Endothelial cell of umbilical vein (primary cell): ENCODE results near the gene KRTAP3-3. TPM values are rescaled to one million over a fixed set of nuclear protein-coding genes. Genes with fewer than 3 reads are reported as not detected.

ENCODE experiments used
- BruUV-seq: library from RNA; stranded (reverse); fragments of 400-500 nt; replicated peaks from 2 replicates; lab custom pipeline; 2021; lab: Mats Ljungman, UMichigan
- CTCF ChIA-PET: fragments of 300-600, 350-600 bp; sonication (Branson Sonifier 250); formaldehyde crosslinking; loops from one replicate; lab custom pipeline; 2021; ENCODE audit warnings: antibody characterized with exemption, inconsistent platforms; lab: Charles Lee
- POLR2A ChIA-PET: fragments of 300-600, 350-600 bp; sonication (Branson Sonifier 250); formaldehyde crosslinking; loops from one replicate; lab custom pipeline; 2021; ENCODE audit warnings: antibody characterized with exemption, inconsistent platforms; lab: Charles Lee
- DNase-seq: peaks from one replicate; pipeline ENCODE4 v3.0.0-alpha.2; 2011; ENCODE audit warnings: low read depth, low spot score
- FAIRE-seq: peaks from 2 replicates; lab custom pipeline; 2011; peaks lifted over from hg19 to GRCh38; lab: Jason Lieb, UNC
- H2AFZ ChIP-seq: 2 replicates; pipeline ENCODE4 v1.6.0; 2012; ENCODE audit warnings: low read depth, low read length, control low read depth, inconsistent platforms
- H3K27ac ChIP-seq: 2 replicates; pipeline ENCODE4 v1.5.1; 2011; ENCODE audit warnings: low read depth, mild to moderate bottlenecking, control low read depth, low read length, moderate library complexity; ENCODE audit not compliant: insufficient read depth
- H3K27me3 ChIP-seq, 2 experiments: 2 replicates each; pipeline versions ENCODE4 v1.6.0 to v1.6.1; 2011; ENCODE audit warnings: low read length in 2 of 2, mixed read lengths in 1 of 2; ENCODE audit not compliant: control insufficient read depth in 2 of 2, insufficient read depth in 2 of 2
- H3K36me3 ChIP-seq, 2 experiments: 2 replicates in 1 of 2; 3 replicates in 1 of 2; pipeline ENCODE4 v1.5.1; 2011; ENCODE audit warnings: low read length in 2 of 2, mild to moderate bottlenecking in 1 of 2, moderate library complexity in 1 of 2; ENCODE audit not compliant: control insufficient read depth in 2 of 2, insufficient read depth in 2 of 2; ENCODE audit errors: extremely low read depth in 1 of 2
- H3K4me1 ChIP-seq: 3 replicates; pipeline ENCODE4 v1.5.1; 2011; ENCODE audit warnings: mild to moderate bottlenecking, low read length; ENCODE audit not compliant: control insufficient read depth, insufficient read depth; ENCODE audit errors: extremely low read depth
- H3K4me2 ChIP-seq: 2 replicates; pipeline ENCODE4 v1.6.1; 2011; ENCODE audit warnings: low read length, control low read depth, mixed read lengths; ENCODE audit not compliant: insufficient read depth
- H3K4me3 ChIP-seq, 3 experiments: fragments of 200-600 bp in 1 of 3; sonication (generic), shearing (Covaris generic) in 1 of 3; replicated peaks in 1 of 3; 2 replicates each; pipeline ENCODE4 v1.5.1; 2011 to 2016; ENCODE audit warnings: control low read depth in 3 of 3, low read length in 3 of 3, mild to moderate bottlenecking in 2 of 3, inconsistent platforms in 1 of 3, low read depth in 1 of 3, moderate library complexity in 1 of 3; ENCODE audit not compliant: insufficient read depth in 1 of 3
- H3K79me2 ChIP-seq: 2 replicates; pipeline ENCODE4 v1.6.0; 2012; ENCODE audit warnings: low read length, inconsistent platforms; ENCODE audit not compliant: control insufficient read depth, insufficient read depth
- H3K9ac ChIP-seq: replicated peaks from 2 replicates; pipeline ENCODE3; 2011; ENCODE audit warnings: low read length, control low read depth; ENCODE audit not compliant: insufficient read depth; ENCODE audit errors: extremely low read depth
- H3K9me1 ChIP-seq: replicated peaks from 3 replicates; pipeline ENCODE4 v1.6.0; 2011; ENCODE audit warnings: mild to moderate bottlenecking, low read length; ENCODE audit not compliant: control insufficient read depth, insufficient read depth; ENCODE audit errors: extremely low read depth
- H3K9me3 ChIP-seq: replicated peaks from 2 replicates; pipeline ENCODE4 v1.5.1; 2012; ENCODE audit warnings: low read length, inconsistent platforms; ENCODE audit not compliant: control insufficient read depth, insufficient read depth
- H4K20me1 ChIP-seq: replicated peaks from 2 replicates; pipeline ENCODE3; 2011; ENCODE audit warnings: mild to moderate bottlenecking, low read length; ENCODE audit not compliant: control insufficient read depth, insufficient read depth; ENCODE audit errors: extremely low read depth
- EZH2 ChIP-seq: IDR thresholded peaks from 2 replicates; pipeline ENCODE4 v1.6.1; 2012; ENCODE audit warnings: borderline replicate concordance, low read depth, mild to moderate bottlenecking, moderate library complexity, low read length, inconsistent platforms; ENCODE audit not compliant: severe bottlenecking
- FOS ChIP-seq: IDR thresholded peaks from 2 replicates; pipeline ENCODE4 v1.6.1; 2011; ENCODE audit warnings: mild to moderate bottlenecking, low read length, moderate library complexity, borderline replicate concordance; ENCODE audit not compliant: insufficient read depth
- GATA2 ChIP-seq: IDR thresholded peaks from 2 replicates; pipeline ENCODE4 v1.7.0; 2011; ENCODE audit warnings: low read depth, mild to moderate bottlenecking, moderate library complexity, mixed read lengths, low read length; ENCODE audit not compliant: insufficient read length, insufficient read depth
- JUN ChIP-seq: IDR thresholded peaks from 2 replicates; pipeline ENCODE4 v1.6.1; 2011; ENCODE audit warnings: borderline replicate concordance, low read depth; ENCODE audit not compliant: insufficient read length, insufficient read depth
- MYC ChIP-seq: IDR thresholded peaks from one replicate; pipeline ENCODE4 v1.6.1; 2011; ENCODE audit warnings: mild to moderate bottlenecking, low read depth, low read length
- POLR2A ChIP-seq: IDR thresholded peaks from 2 replicates; pipeline ENCODE4 v1.6.1; 2012; ENCODE audit warnings: low read depth, mild to moderate bottlenecking, control low read depth, low read length
- POLR2AphosphoS5 ChIP-seq: IDR thresholded peaks from 2 replicates; pipeline ENCODE4 v1.6.1; 2012; ENCODE audit warnings: low read depth, mild to moderate bottlenecking, control low read depth, low read length, moderate library complexity; ENCODE audit not compliant: insufficient read depth
- dilution Hi-C: fragments of 300-500 bp; cut with MboI; formaldehyde crosslinking; loops from one replicate; pipeline ENCODE4 v1.15.0; 2019; ENCODE audit warnings: low sequenced_read_pairs; ENCODE audit not compliant: extremely low pct_ligation_motif_present
- intact Hi-C: fragments of 100-400 bp; cut with micrococcal nuclease; formaldehyde crosslinking; loops from one replicate; pipeline ENCODE4 v1.10.0; 2022
- polyA plus RNA-seq, 4 experiments: library from polyadenylated mRNA; depleted of rRNA in 3 of 4; stranded (reverse) in 3 of 4; unstranded in 1 of 4; fragments of >200 nt; gene quantifications; 2 replicates each; pipeline versions ENCODE4 v1.2.1 to v1.2.3, GENCODE V29; 2011 to 2012; ENCODE audit warnings: missing spikeins in 1 of 4
- total RNA-seq: library from RNA; stranded (reverse); gene quantifications from 2 replicates; pipeline ENCODE4 v1.2.3, GENCODE V29; 2021
- TF ChIP-seq, protein P1 (sequence below), 2 donors: IDR thresholded peaks; 1 replicate in 1 of 2; 2 replicates in 1 of 2; pipeline ENCODE4 v1.5.1; 2011; ENCODE audit warnings: low read length in 2 of 2, mild to moderate bottlenecking in 2 of 2, moderate library complexity in 2 of 2, control low read depth in 1 of 2, inconsistent platforms in 1 of 2, low read depth in 1 of 2; ENCODE audit not compliant: insufficient read depth in 1 of 2; ENCODE audit errors: extremely low read depth in 1 of 2
- TF ChIP-seq, protein P2 (sequence below): IDR thresholded peaks from 2 replicates; pipeline ENCODE4 v1.6.1; 2011; ENCODE audit not compliant: insufficient read depth, insufficient read length

The KRTAP3-3 gene
- total and polyA plus RNA-seq, 2 donors (not counting 3 experiments of a cell fraction or from before 2014, with no cell fraction given), result not detected

DNA sequence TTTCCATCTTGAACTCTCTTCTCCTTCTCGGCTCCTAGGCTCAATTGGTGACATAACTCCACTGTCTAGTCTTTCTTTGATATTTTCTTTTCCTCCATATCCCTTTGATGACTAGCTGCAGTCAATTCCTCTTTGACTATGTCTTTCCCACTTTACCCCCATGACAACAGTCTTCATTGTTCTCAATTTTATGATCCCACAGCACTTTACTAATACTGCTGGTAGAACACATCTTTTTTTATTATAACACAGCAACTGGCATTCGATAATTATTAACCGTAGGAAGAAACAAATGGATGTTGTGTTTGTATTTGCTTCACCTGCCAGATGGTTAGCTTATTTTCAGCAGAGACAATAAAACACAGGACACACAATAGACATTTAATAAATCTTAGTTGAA lies 1.3 kb downstream of the KRTAP3-3 start:
- POLR2A ChIA-PET, result no interaction called here
- FAIRE-seq, result no peak
- CTCF ChIA-PET, result interaction anchor here (1.4 kb wide), 1 partner anchor 29 kb away, joined by 3 read pairs; no protein-coding TSS in a partner anchor
- BruUV-seq, result no TSS peak
- H3K27me3 ChIP-seq, result peaks cover 2 to 3% of the 10 kb centered on the region in 2 experiments
- no peak overlapping the region for H2AFZ ChIP-seq
- H3K4me2 ChIP-seq, result no peak overlapping the region
- dilution Hi-C loops, result no loop called here
- H3K4me1 ChIP-seq, result no peaks in the 10 kb centered on the region
- no peaks in the 10 kb centered on the region for H3K9me3 ChIP-seq
- no peaks in the 10 kb centered on the region for H3K79me2 ChIP-seq
- no peak overlapping the region for H3K27ac ChIP-seq
- intact Hi-C loops, result no loop called here
- no peaks in the 10 kb centered on the region for H3K36me3 ChIP-seq
- no peak overlapping the region for H3K4me3 ChIP-seq
- H3K9ac ChIP-seq, result no peak overlapping the region
- H3K9me1 ChIP-seq, result no peaks in the 10 kb centered on the region
- DNase-seq, result no peak
- no peaks in the 10 kb centered on the region for H4K20me1 ChIP-seq
- TF ChIP-seq, protein P1, sequence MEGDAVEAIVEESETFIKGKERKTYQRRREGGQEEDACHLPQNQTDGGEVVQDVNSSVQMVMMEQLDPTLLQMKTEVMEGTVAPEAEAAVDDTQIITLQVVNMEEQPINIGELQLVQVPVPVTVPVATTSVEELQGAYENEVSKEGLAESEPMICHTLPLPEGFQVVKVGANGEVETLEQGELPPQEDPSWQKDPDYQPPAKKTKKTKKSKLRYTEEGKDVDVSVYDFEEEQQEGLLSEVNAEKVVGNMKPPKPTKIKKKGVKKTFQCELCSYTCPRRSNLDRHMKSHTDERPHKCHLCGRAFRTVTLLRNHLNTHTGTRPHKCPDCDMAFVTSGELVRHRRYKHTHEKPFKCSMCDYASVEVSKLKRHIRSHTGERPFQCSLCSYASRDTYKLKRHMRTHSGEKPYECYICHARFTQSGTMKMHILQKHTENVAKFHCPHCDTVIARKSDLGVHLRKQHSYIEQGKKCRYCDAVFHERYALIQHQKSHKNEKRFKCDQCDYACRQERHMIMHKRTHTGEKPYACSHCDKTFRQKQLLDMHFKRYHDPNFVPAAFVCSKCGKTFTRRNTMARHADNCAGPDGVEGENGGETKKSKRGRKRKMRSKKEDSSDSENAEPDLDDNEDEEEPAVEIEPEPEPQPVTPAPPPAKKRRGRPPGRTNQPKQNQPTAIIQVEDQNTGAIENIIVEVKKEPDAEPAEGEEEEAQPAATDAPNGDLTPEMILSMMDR (IDR thresholded peaks at IDR 0.05; ENCODE audit: extremely low read depth in 1 of 2, insufficient read depth in 1 of 2, low read depth in 1 of 2, low read length in 2 of 2), result no peak
- TF ChIP-seq JUN (no peak), POLR2A (no peak), GATA2 (no peak), EZH2 (no peak), MYC (no peak), POLR2AphosphoS5 (no peak), FOS (no peak)
- TF ChIP-seq, protein P2, sequence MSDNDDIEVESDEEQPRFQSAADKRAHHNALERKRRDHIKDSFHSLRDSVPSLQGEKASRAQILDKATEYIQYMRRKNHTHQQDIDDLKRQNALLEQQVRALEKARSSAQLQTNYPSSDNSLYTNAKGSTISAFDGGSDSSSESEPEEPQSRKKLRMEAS, result no peak
